ENCODE data around the gene LRRC3.

Gene LRRC3

DNA sequence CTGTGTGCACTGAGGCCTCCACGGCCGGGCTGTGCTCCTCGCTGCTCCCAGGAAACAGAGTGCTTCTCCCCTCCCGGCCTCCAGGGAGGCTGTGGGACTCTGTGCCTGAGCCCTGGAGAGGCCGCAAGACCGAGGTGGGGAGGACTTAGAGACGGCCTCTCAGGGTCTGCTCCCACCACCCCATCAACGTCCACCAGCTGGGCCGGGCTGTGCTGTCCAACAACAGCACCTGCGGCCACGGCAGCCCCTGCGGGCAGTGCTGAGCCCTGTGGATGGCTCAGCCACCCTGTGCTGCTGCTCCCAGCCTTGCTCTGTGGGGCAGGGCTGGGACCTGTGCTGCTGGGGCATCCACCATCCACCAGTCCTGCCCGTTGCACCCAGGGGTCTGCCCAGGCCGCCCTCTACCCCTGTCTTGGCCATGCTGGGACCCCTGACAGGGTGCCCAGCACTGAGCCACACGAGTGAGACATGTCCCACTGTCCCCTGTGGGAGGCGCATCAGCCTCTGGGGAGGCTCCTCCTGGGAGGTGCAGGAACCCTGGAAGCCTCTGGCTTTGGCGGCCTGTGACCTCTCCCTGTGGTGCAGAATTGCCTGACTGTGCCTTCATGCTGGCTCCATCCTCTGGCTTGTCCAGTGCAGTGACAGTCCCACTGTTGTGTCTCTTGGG is 31.2 kb upstream of the LRRC3 start:
- no peak for DNase-seq (ENCODE audit: low read depth in 2 of 3, low spot score in 2 of 3)

DNA sequence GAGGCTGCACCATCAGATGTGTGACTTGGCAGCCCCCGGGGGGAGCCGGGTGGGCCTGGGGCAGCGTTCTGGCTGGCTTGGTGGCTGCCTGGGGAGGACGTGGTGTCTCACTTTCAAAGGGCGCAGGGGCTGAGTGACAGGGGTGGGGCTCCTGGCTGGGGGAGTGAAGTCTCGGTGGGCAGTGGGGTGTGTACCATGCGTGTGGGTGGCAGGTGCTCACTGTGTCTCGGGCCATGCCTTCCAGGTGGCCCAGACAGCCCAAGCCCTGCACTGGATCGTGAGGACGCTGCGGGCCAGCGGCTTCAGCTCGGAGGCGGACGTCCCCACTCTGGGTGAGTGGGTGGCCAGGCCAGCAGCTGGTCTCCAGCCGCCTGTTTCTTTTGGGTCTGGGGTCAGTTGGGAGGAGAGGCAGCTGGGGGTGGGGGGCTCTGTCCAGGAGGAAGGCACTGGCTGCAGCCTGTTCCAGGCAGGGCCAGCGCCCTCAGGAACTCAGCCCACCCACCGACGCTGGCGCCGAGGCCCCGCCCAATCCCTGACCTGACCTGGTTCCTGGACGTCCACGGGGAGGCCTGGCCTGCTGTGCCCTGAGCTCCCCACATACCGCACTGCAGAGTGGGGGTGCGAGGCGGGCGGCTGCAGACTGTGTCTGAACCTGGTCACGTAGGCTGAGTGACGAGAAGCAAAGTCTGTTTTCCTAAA is 30.6 kb upstream of the LRRC3 start:
- no peak for DNase-seq (ENCODE audit: low read depth in 2 of 3, low spot score in 2 of 3)

DNA sequence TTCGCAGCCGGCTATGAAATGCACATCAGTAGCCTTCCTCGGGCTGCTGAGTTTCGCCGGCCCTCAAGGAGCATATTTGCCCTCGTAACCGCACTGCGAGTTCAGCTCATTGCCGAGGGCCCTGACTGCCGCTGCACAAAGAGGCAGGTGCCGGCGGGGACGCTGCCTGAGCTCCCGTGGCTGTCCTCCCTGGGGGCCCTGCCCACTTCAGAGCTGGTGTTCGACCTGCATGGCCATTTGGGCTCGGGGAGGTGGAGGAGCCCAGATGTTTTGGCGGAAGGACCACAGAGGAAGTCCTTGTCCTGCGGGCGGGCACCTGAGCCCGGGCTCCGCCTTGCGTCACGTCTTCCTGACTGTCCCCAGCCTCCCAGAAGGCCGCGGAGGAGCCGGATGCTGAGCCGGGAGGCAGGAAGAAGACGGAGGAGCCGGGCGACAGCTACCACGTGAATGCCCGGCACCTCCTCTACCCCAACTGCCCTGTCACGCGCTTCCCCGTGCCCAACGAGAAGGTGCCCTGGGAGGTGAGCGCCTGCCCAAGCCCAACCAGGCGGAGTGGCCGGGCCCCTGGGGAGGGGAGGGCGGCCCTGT is 29.9 kb upstream of the LRRC3 start:
- DNase-seq (ENCODE audit: low read depth in 2 of 3, low spot score in 2 of 3): no peak

DNA sequence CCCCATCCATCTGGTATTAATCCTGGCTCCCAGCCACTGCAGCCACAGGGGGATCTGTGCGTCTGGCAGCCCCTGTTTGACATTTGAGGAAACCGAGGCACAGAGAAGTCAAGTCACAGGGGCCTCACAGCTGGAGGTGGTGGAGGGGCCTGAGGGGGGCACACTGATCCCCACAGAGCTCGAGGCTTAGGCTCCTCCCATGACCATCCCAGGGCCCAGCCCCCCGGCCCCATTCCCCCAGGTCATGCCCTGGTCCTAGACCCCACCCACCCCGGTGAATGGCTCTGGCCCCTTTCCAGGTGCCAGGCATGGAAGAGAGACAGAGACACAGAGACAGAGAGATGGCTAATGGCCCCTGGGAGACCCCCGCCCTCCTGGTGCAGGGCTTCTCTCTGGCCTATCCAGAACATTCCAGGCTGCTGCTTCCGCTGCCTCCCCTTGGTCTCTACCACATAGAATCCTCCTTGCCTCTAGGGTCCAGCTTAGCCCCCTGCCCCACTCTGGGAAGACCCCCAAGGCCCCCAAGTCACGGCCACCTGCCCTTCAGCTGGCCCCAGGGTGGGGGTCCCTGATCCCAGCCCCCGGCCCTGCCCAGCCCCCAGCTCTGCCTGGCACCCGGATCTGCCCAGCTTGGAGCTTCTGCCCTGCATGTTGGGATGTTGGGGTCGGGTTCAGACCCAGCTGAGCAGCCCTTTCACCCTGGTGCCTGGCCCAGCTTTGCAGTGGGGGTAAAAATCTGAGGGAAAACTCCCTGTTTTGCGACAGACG is 29.2 kb upstream of the LRRC3 start:
- DNase-seq (ENCODE audit: low read depth in 2 of 3, low spot score in 2 of 3): no peak

DNA sequence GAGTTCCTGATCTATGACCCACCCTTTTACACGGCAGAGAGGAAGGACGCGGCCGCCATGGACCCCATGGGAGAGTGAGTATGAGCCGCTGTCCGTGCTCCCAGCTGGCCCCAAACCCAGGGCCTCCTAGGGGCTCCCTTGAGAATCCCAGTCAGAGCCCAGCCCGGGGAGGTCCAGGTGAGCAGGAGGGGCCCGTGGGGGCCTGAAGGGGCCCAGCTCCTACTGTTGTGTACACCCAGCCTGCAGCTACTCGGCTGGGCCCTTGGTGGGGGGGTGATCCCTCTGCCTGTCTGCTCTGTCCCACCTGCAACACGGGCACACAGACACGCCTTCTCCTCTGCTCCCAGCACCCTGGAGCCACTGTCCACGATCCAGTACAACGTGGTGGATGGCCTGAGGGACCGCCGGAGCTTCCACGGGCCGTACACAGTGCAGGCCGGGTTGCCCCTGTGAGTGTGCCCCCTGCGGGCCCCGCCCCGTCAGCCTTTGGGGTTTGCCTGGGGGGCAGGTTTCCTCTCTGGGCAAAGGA is 28.6 kb upstream of the LRRC3 start:
- DNase-seq (ENCODE audit: low read depth in 2 of 3, low spot score in 2 of 3): no peak

DNA sequence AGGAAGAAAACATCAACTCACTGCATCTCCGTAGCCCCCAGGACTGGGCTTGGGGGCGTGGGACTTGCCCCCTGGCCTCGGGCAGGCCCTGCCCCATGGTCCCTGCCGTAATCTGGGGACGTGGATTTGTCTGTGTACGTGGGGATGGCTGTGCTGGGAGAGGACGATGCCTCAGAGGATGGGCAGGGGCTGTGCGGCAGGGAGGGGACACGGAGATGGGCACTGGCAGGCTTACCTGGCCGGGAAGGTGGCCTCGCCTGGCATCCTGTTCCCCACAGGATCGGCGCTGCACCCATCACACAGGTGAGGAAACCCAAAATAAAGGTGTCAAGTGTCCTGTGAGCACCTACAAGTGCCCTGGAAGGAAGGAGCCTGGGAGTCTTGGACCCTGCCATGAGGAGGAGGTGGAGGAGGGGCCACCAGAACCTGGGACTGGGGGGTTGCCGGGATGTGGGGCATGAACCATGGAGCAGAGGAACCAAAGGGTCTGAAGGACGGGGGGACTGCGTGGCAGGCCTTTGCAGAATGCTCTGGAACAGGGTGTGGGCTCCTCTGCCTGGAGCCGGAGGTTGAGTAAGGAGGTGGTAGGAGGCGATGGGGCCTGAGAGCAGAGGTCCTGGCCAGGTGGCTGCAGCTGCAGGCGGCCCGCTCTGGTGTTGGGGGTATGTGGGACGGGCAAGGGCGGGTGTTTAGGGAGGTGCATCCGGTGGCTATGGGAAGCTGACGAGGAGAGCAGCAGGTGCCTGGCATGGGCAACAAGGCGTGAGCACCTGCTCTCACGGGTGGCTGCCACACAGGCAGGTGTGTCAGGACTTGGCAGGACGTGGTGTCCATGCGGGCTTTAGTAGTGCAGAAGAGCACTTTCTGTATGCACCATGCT is 27.8 kb upstream of the LRRC3 start:
- DNase-seq (ENCODE audit: low read depth in 2 of 3, low spot score in 2 of 3): no peak

DNA sequence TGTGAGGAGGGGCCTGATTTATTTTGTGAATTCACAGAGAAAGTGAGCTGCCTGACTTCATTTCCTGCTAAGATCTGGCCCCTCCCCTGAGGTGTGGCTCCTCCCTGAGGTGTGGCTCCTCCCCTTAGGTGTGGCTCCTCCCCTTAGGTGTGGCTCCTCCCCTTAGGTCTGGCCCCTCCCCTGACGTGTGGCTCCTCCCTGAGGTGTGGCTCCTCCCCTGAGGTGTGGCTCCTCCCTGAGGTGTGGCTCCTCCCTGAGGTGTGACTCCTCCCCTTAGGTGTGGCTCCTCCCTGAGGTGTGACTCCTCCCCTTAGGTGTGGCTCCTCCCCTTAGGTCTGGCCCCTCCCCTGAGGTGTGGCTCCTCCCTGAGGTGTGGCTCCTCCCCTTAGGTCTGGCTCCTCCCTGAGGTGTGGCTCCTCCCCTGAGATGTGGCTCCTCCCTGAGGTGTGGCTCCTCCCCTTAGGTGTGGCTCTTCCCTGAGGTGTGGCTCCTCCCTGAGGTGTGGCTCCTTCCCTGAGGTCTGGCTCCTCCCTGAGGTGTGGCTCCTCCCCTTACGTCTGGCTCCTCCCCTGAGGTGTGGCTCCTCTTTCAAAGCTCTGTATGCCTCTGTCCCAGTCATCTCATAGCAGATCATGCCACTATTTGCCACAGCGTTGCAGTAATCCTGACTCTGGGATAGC is 26.9 kb upstream of the LRRC3 start:
- peak; percentile 22 to 48 (median 22) for DNase-seq (ENCODE audit: low read depth in 2 of 3, low spot score in 2 of 3)

DNA sequence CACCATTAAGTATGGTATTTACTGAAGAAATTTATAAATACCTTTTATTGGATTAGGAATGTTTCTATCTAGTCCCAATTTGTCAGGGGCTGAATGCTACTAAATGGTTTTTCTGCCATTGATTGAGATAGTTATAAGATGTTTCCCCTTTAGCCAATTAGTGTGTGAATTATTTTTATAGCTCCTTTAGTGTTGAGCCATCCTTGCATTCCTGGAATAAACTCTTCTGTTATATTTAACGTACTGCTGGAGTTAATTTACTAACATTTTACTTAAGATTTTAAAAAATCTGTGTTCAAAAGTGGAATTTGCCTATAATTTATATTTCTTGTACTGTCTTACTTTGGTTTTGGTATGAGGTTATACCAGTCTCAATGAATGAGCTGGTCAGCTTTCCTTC is 25.4 kb upstream of the LRRC3 start:
- no peak for DNase-seq (ENCODE audit: low read depth in 2 of 3, low spot score in 2 of 3)

DNA sequence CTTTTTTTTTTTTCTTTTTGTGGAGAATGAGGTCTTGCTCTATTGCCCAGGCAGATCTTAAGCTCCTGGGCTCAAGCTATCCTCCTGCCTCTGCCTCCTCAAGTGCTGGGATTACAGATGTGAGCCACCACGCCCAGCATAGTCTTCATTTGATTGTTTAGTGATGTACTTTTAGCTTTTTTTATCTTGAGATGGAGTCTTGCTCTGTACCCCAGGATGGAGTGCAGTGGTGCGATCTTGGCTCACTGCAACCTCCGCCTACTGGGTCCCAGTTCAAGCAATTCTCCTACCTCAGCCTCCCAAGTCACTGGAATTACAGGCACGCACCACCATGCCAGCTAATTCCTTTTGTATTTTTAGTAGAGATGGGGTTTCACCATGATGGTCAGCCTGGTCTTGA is 24.0 kb upstream of the LRRC3 start:
- no peak for DNase-seq (ENCODE audit: low read depth in 2 of 3, low spot score in 2 of 3)

DNA sequence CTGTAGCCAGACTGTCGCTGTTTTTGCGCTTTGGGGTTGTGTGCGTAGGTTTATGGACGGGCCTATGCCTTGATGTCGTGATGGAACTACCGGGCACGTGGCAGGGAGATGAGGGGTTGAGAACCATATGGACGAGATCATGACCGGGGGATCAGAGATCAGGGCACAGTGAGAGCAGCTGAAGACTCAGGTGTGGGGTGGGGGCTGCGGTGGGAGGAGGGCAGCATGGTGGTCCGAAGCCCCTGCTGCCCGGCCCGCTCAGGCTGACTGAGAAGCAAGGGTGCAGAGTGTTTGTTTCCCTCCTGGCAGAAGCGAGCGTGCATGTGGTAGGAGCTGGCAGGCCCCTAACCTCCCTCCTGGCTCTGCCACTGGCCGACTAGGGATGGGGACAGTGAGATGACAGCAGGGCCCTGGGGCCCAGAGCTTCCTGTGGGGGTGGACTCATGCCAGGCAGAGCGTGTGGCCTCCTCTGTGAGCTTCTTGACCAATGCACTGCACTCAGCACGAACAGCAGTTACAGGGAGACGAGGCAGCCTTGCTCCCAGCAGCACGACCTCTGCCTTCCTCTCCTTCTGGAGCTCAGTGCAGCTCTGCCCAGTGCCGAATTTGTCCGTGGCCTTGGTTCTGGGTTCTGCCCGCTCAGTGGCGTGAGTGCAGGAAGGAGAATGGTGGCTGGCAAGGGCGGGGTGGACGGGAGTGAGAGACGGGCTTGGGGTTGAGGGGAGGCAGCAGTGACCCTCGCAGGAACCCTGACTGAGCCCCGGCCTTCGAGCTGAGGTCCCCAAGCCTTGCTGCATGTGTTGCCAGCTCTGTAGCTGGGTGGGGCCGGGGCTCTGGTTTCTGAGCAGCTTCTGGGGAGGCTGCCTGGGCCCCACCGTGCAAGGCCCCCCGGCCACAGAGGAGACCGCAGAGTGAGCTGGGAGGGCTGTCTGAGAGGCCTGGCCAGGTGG is 22.2 kb upstream of the LRRC3 start:
- DNase-seq (ENCODE audit: low read depth in 2 of 3, low spot score in 2 of 3): no peak

DNA sequence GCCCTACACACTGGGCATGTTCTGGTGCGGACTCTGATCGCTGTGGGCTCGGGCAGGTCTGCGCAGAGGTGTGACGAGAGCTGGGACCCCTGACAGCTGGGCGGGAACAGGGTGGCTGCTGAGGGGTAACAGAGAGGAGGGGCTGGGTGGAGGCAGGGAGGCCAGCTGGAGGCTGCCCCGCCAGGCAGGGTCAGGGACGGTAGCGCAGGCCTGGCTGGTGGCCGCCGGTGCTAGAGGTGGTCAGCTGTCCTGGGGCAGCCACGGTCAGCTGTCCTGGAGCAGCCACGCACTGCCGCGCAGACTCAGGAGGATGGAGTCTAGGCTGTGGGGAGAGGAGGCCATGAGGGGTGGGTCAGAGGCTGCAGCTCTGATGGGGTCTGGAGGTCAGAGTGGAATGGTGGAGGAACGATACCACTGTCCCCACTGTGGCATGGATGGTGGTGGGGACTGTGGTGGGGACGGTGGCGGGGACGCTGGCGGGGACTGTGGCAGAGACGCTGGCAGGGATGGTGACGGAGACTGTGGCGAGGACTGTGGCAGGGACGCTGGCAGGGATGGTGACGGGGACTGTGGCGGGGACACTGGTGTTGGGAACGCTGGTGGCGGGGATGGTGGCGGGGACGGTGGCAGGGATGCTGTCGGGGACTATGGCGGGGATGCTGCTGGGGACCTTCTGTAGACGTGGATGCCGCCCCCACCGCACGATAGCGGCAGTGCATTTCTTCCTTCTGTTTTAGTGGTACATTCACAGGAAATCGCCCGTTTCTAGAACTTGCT is 21.3 kb upstream of the LRRC3 start:
- DNase-seq (ENCODE audit: low read depth in 2 of 3, low spot score in 2 of 3): no peak

DNA sequence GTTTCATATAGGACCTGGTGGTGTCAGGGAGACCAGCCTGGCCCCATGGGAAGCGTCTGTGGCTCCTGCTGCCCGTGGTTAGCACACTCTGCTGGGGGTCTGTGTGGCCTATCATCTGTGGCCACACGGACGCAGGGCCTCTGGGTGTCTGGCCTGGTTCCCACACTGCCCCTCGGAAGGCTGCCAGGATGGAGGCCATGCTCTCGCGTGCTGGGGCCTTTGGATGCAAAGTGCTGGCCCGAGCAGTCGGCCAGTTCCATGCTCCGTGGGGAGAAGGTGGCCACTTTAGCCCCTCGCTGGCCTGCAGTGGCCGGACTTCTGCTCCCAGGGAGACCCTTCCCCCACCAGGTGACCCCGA is 20.8 kb upstream of the LRRC3 start:
- no peak for DNase-seq (ENCODE audit: low read depth in 2 of 3, low spot score in 2 of 3)

DNA sequence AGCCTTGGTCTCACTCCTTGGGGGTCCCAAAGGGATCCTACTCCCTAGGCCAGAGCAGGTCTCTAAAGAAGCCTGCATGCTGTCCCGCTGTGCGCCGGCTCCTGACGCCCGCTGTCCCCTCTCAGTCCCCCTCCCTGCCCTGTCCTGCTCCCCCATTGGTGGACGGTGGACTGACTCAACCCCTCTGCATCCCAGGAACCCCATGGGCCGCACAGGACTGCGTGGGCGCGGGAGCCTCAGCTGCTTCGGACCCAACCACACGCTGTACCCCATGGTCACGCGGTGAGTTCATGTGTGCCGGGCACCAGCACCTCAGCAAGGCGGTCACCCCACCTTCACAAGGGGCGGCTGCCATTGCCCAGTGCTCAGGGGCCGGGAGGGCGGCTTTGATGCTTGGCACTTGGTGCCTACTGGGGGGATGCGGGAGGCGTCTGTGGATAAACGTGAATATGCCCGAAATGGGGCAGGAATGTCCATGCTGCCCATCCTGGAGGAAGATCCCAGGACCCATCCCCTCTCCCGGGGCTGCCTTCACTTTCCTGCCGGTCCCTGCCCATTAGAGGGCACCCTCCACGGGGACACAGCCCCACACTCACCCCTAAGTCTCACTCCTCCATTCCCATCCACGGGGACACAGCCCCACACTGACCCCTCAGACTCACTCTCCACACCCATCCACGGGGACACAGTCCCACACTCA is 20.2 kb upstream of the LRRC3 start:
- DNase-seq (ENCODE audit: low read depth in 2 of 3, low spot score in 2 of 3): no peak

DNA sequence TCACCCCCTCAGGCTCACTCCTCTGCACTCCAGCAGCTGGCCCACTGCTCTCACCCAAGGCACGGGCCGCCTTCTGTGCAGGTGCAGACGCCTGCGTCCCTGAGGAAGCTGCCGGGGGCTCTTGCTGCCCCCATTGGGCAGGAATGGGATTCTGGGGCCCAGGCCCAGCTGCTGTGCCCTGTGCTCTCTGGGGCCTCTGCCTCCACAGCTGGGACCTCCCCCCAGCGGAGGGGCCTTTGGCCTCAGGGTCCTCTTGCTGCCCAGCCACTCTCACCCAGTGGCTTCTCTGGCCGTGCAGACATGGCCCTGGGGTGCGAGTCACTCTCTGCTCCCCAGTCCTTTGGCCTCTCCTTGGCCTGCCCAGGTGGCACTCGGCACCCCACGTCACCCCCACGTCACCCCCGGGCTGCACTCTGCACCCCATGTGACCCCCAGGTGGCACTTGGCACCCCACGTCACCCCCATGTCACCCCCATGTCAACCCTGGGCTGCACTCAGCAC is 19.1 kb upstream of the LRRC3 start:
- DNase-seq (ENCODE audit: low read depth in 2 of 3, low spot score in 2 of 3): no peak

DNA sequence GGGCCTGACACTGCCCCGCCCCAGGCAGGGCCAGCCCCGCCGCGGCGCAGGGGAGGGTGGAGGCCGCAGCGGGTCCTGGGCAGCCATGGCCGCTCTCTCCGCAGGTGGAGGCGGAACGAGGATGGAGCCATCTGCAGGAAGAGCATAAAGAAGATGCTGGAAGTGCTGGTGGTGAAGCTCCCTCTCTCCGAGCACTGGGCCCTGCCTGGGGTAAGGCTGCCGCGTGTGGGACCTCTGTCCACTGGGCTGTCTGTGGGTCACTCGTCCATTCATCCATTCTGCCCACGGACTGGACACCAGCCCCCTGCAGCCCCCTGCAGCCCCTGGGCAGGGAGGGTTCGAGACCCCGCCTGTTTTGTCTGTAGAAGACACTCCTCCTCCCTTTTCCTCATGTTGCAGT is 18.4 kb upstream of the LRRC3 start:
- DNase-seq (ENCODE audit: low read depth in 2 of 3, low spot score in 2 of 3): no peak

DNA sequence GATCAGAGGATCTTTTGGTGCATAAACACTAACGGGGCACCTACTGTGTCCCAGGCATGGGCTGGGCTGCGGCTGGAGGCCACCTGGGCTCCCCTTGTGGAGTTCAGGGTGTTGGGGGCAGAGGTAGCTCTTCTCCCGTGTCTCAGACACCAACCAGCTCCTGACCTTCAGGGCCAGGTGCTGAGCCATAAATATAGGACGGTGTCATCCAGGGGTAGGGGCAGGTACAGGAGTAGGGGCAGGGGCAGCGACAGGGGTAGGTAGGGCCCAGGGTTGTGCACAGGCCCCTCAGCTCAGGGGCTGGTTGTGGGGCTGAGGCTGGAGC is 18.0 kb upstream of the LRRC3 start:
- no peak for DNase-seq (ENCODE audit: low read depth in 2 of 3, low spot score in 2 of 3)

DNA sequence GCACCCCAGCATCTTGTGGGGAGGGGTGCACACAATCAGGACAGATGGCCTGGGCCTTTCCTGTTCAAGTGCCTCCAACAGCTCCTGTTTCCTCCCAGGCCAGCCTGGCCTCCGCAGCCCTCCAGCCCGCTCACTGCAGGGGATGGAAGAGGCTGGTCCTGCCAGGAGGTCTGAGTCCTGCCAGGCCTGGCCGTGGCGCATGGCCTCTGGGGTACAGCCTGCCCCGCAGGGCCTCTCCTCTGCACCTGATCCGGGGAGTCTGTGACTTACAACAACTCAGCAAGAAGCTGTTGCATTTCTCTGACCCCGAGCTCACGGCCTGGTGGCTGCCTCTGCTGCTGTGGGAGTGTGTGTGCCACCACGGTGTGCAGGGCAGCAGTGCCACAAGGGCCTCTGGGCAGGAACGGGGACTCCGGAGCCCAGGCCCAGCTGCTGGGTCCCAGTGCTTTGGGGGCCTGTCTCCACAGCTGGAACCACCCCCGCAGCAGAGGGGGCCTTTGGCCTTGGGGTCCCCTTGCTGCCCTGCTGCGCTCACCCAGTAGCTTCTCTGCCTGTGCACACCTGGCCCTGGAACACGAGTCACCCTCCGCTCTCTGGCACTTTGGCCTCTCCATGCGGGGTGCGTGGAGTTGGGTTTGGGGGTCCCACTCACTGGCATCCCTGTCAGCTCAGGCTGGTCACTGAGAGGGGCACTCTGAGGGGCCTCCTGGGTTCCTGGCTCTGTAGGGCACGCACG is 17.4 kb upstream of the LRRC3 start:
- no peak for DNase-seq (ENCODE audit: low read depth in 2 of 3, low spot score in 2 of 3)

Measured in activated CD8-positive, alpha-beta memory T cell treated with anti-CD3 and anti-CD28 coated beads for 48 hours (primary cell).